ENCODE results near the gene ABCC9. TPM values are rescaled to one million over a fixed set of nuclear protein-coding genes. Genes with fewer than 3 reads are reported as not detected.

ABCC9 gene
- total RNA-seq, 1 donor from 2014 or later: 19.8 TPM

GRCh38 chr12:21913823-21914222 is 27.4 kb downstream of the ABCC9 start:
- no peak overlapping the region for H3K27ac ChIP-seq

DNA sequence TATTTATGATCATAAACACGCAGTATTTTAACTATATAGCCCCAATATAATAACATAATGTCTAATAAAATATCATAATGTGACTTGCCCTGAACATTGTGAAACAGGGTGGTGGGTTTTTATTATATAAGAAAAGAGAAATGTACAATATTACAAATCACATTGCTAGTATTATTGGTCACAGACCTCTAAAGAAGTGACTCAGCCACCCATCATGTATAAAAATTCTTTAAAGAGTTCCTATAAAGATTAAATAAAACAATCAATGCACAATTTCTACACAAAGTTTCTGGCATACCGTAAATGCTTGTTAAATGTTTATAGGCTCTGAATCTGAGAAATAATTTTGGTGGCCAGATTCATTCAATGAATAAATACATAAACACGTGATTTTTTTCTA is 28.9 kb downstream of the ABCC9 start:
- Histone ChIP-seq H3K4me3 (no peak overlapping the region), H3K27me3 (no peaks in the 10 kb centered on the region), H3K4me1 (no peaks in the 10 kb centered on the region), H3K27ac (no peak overlapping the region), H3K36me3 (no peaks in the 10 kb centered on the region), H3K9me3 (no peaks in the 10 kb centered on the region)
- TF ChIP-seq CTCF (IDR thresholded peaks at IDR 0.05): no peak
- intact Hi-C loops (cut with DNase I): no loop called here
- DNase-seq (ENCODE audit: low spot score in 2 of 2): no peak

More at GRCh38 chr12:21913823-21914222, 27.4 kb downstream of the ABCC9 start:
- Histone ChIP-seq H3K4me1 (no peaks in the 10 kb centered on the region), H3K9me3 (no peaks in the 10 kb centered on the region), H3K27me3 (no peaks in the 10 kb centered on the region), H3K4me3 (no peak overlapping the region), H3K36me3 (no peaks in the 10 kb centered on the region)
- TF ChIP-seq CTCF (IDR thresholded peaks at IDR 0.05): no peak
- DNase-seq (ENCODE audit: low spot score in 2 of 2): no peak
- intact Hi-C loops (cut with DNase I): no loop called here

DNA sequence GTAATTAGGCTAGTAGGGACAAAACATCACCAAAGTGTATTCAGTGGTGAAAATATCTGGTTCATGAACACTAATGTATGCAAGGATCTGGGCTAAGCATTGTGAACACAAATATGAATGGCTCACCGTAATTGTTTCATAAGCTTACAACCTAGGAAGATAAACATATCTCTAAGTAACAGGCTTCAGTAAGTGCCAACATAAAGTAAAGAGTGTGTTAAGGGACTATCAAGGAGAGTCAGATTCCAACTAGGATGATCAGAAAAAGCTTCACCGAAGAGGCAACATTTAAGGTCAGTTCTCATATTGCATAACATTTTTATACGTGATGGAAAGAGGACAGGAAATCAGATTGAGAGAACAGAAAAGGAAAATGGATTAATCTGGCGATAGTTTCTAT is 29.4 kb downstream of the ABCC9 start:
- TF ChIP-seq CTCF (IDR thresholded peaks at IDR 0.05): no peak
- Histone ChIP-seq H3K4me1 (no peaks in the 10 kb centered on the region), H3K36me3 (no peaks in the 10 kb centered on the region), H3K9me3 (no peaks in the 10 kb centered on the region), H3K27me3 (no peaks in the 10 kb centered on the region), H3K4me3 (no peak overlapping the region), H3K27ac (no peak overlapping the region)
- DNase-seq (ENCODE audit: low spot score in 2 of 2): no peak
- intact Hi-C loops (cut with DNase I): no loop called here

DNA sequence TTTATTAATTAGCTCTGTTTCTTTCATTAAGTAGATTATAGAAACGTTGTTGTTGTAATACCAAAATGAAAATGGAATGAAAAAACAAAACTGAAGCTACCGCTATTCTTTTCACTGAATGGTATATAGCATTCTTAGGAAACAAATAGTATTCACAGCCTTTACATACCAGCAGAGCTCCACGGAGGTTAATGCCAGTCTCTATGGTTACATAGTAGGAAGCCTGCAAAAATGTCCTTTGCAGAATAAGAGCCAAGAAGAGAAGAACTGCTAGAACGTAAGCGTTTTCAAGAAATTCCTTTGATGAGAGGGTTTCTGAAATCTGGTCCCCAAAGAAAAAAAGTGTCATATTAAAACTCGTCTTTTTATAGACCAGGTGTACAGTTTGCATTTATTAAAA is 30.6 kb downstream of the ABCC9 start:
- intact Hi-C loops (cut with DNase I): no loop called here
- H3K36me3 ChIP-seq: no peaks in the 10 kb centered on the region
- H3K4me3 ChIP-seq: no peak overlapping the region
- H3K9me3 ChIP-seq: no peaks in the 10 kb centered on the region
- no peaks in the 10 kb centered on the region for H3K4me1 ChIP-seq
- H3K27ac ChIP-seq: no peak overlapping the region
- TF ChIP-seq CTCF (IDR thresholded peaks at IDR 0.05): no peak
- no peaks in the 10 kb centered on the region for H3K27me3 ChIP-seq
- DNase-seq (ENCODE audit: low spot score in 2 of 2): no peak

DNA sequence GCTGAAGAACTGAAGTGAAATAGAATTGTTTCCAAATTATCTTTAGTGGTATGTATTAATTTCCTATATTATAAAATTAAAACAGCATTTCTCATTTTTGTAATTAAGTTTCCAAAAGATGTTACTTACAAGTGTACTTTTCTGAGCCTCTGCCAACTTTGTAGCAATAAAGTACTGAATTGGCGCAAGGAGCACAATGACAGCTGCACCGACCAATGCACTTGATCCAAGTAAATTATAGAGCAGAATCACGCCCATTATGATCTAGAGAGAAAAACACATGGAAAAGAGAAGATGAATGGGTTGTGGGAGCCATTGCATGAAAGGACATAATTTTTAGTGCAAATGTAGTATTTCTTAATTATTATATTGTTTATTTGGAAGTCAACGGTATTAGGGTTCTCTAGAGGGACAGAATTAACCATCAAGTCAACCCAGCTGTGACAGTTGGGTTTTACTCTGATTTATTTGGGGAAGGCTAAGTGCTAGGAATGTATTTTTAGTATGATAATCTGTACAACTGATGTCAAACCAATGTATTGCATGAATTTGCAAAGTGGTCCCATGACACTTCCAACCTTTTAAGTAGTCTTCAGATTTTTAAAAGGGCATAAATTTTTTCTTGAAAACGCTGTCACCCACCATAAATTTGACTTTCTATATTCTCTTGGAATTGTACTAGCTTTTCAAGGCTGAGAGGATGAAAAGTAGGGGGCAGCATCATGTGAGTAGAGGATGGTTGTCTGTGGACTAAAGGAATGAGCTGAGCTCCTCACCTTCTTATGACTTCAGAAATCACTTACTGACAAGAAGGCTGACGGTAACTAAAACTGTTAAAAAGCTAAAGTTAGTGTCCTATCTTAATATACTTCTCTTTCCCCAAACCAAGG is 33.0 kb downstream of the ABCC9 start:
- intact Hi-C loops (cut with DNase I): no loop called here
- H3K36me3 ChIP-seq: no peaks in the 10 kb centered on the region
- H3K27me3 ChIP-seq: no peaks in the 10 kb centered on the region
- H3K4me3 ChIP-seq: no peak overlapping the region
- H3K9me3 ChIP-seq: no peaks in the 10 kb centered on the region
- no peaks in the 10 kb centered on the region for H3K4me1 ChIP-seq
- H3K27ac ChIP-seq: no peak overlapping the region
- no peak for TF ChIP-seq CTCF (IDR thresholded peaks at IDR 0.05)
- no peak for DNase-seq (ENCODE audit: low spot score in 2 of 2)
